K562 (cell line): ENCODE results near the gene FIGLA.

ENCODE experiments used
- E2F6 ChIP-seq, 2 experiments: IDR thresholded peaks; 2 replicates each; pipeline ENCODE4 v1.6.1; 2011; ENCODE audit warnings: borderline replicate concordance in 1 of 2, control low read depth in 1 of 2, low read depth in 1 of 2, low read length in 1 of 2, mild to moderate bottlenecking in 1 of 2, mixed read lengths in 1 of 2, moderate library complexity in 1 of 2; ENCODE audit not compliant: insufficient read depth in 1 of 2, insufficient read length in 1 of 2, poor library complexity in 1 of 2, severe bottlenecking in 1 of 2; ENCODE audit errors: extremely low read depth in 1 of 2
- EHMT2 ChIP-seq: fragments of 450-650 bp; IDR thresholded peaks from 2 replicates; pipeline ENCODE4 v1.6.1; 2018; ENCODE audit warnings: antibody characterized with exemption
- HDAC6 ChIP-seq: IDR thresholded peaks from 2 replicates; pipeline ENCODE4 v1.6.1; 2012; ENCODE audit warnings: low read depth, mild to moderate bottlenecking, control low read depth, inconsistent platforms, low read length, moderate library complexity
- MEF2D ChIP-seq: conservative IDR thresholded peaks from 2 replicates; pipeline ENCODE4 v1.6.1; 2016; ENCODE audit warnings: low read depth, missing genetic modification characterization, missing compliant biosample characterization
- NFE2L1 ChIP-seq: fragments of 450-650 bp; IDR thresholded peaks from 2 replicates; pipeline ENCODE4 v1.6.1; 2016; ENCODE audit warnings: missing genetic modification characterization, low read depth, mild to moderate bottlenecking, missing compliant biosample characterization, moderate library complexity, borderline replicate concordance
- SIN3A ChIP-seq, 2 experiments: fragments of 150-350 bp in 1 of 2; IDR thresholded peaks; 2 replicates each; pipeline ENCODE4 v1.6.1; 2011 to 2016; ENCODE audit warnings: borderline replicate concordance in 2 of 2, low read depth in 2 of 2, low read length in 2 of 2, mild to moderate bottlenecking in 2 of 2, moderate library complexity in 2 of 2; ENCODE audit not compliant: control insufficient read depth in 1 of 2
- TBL1XR1 ChIP-seq, 2 experiments: IDR thresholded peaks; 2 replicates each; pipeline ENCODE4 v1.6.1; 2012; ENCODE audit warnings: improper control_type of control experiment in 2 of 2, low read length in 2 of 2, mild to moderate bottlenecking in 1 of 2
- TEAD2 ChIP-seq: fragments of 450-650 bp; IDR thresholded peaks from 2 replicates; pipeline ENCODE4 v1.6.1; 2016; ENCODE audit warnings: missing genetic modification characterization, control low read depth, missing compliant biosample characterization
- TF ChIP-seq, protein P1 (sequence below): fragments of 250-450 bp; sonication (Bioruptor Pico); IDR thresholded peaks from 2 replicates; pipeline ENCODE4 v1.4.0; 2020; ENCODE audit warnings: mild to moderate bottlenecking, moderate library complexity
- TF ChIP-seq, protein P2 (sequence below), 3 experiments: IDR thresholded peaks in 2 of 3; conservative IDR thresholded peaks in 1 of 3; 2 replicates each; pipeline ENCODE4 v1.5.1; 2011 to 2012; ENCODE audit warnings: low read length in 3 of 3, mild to moderate bottlenecking in 3 of 3, control low read depth in 2 of 3, improper control_type of control experiment in 1 of 3, inconsistent platforms in 1 of 3, low read depth in 1 of 3, mixed read lengths in 1 of 3, moderate library complexity in 1 of 3; ENCODE audit not compliant: insufficient read depth in 2 of 3

DNA sequence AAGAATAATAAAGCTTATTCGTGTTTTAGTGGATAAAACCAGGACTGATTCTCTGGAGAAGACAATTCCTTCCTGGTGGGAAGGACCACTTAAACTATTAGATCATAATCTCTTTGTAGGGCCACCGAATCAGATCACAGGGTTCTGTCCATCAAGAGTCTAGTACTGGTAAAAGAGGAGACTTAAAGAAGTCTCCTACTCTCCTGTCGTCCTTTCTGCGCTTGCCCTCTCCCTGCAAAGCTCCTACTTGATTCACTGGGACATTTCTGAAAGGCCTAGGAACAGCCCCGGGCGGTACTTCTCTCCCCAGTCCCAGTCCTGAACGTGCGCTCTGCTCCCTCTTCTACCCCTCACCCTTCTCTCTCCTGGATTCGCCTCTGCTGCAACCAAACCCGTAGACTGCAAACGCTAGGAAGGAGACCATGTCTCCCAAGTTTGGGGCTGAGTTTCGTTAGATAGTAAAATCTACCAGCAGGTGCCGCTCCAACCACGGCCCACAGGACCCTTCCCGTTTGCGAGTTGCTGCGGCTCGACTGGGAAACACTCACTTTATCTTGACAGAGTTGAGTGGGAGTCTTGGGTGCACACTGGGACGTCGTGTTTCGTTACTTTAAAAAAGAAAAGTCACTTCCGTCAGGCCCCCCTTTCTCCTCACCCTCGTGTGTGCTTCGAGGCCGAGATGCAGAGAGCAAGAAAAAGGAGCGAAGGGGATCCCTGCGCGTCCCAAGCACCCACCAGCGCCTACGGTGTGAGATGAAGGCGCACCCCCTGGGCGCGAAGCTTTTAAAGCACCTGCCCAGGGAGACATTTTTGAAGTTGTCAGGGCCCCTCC lies 923 bp downstream of the FIGLA start:
- TF ChIP-seq EHMT2 (no peak), SIN3A (IDR thresholded peaks at IDR 0.05; ENCODE audit: borderline replicate concordance in 2 of 2, control insufficient read depth in 1 of 2, low read depth in 2 of 2, low read length in 2 of 2) (no peak), MEF2D (tag) (no peak), TEAD2 (tag) (no peak), TBL1XR1 (IDR thresholded peaks at IDR 0.05; ENCODE audit: low read length in 2 of 2) (no peak), E2F6 (IDR thresholded peaks at IDR 0.05; ENCODE audit: borderline replicate concordance in 1 of 2, extremely low read depth in 1 of 2, insufficient read depth in 1 of 2, insufficient read length in 1 of 2, low read depth in 1 of 2, low read length in 1 of 2, poor library complexity in 1 of 2, severe bottlenecking in 1 of 2) (peak in 1 of 2 experiments; percentile 57), NFE2L1 (tag) (no peak), HDAC6 (no peak)
- TF ChIP-seq, protein P1, sequence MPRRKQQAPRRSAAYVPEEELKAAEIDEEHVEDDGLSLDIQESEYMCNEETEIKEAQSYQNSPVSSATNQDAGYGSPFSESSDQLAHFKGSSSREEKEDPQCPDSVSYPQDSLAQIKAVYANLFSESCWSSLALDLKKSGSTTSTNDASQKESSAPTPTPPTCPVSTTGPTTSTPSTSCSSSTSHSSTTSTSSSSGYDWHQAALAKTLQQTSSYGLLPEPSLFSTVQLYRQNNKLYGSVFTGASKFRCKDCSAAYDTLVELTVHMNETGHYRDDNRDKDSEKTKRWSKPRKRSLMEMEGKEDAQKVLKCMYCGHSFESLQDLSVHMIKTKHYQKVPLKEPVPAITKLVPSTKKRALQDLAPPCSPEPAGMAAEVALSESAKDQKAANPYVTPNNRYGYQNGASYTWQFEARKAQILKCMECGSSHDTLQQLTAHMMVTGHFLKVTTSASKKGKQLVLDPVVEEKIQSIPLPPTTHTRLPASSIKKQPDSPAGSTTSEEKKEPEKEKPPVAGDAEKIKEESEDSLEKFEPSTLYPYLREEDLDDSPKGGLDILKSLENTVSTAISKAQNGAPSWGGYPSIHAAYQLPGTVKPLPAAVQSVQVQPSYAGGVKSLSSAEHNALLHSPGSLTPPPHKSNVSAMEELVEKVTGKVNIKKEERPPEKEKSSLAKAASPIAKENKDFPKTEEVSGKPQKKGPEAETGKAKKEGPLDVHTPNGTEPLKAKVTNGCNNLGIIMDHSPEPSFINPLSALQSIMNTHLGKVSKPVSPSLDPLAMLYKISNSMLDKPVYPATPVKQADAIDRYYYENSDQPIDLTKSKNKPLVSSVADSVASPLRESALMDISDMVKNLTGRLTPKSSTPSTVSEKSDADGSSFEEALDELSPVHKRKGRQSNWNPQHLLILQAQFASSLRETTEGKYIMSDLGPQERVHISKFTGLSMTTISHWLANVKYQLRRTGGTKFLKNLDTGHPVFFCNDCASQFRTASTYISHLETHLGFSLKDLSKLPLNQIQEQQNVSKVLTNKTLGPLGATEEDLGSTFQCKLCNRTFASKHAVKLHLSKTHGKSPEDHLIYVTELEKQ = no peak
- TF ChIP-seq, protein P2, sequence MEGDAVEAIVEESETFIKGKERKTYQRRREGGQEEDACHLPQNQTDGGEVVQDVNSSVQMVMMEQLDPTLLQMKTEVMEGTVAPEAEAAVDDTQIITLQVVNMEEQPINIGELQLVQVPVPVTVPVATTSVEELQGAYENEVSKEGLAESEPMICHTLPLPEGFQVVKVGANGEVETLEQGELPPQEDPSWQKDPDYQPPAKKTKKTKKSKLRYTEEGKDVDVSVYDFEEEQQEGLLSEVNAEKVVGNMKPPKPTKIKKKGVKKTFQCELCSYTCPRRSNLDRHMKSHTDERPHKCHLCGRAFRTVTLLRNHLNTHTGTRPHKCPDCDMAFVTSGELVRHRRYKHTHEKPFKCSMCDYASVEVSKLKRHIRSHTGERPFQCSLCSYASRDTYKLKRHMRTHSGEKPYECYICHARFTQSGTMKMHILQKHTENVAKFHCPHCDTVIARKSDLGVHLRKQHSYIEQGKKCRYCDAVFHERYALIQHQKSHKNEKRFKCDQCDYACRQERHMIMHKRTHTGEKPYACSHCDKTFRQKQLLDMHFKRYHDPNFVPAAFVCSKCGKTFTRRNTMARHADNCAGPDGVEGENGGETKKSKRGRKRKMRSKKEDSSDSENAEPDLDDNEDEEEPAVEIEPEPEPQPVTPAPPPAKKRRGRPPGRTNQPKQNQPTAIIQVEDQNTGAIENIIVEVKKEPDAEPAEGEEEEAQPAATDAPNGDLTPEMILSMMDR (IDR thresholded peaks at IDR 0.05 in 2 of 3, conservative IDR thresholded peaks at IDR 0.05 in 1 of 3; ENCODE audit: insufficient read depth in 2 of 3, low read depth in 1 of 3, low read length in 3 of 3) = peak; percentile 86 to 87 (median 86)
